GM12878 (cell line): ENCODE measurements around the gene NECAB3. TPM values are rescaled to one million over a fixed set of nuclear protein-coding genes. Genes with fewer than 3 reads are reported as not detected.

Experiments used
- CREM ChIP-seq: IDR thresholded peaks from 2 replicates; pipeline ENCODE4 v1.6.1; 2014; ENCODE audit warnings: antibody characterized with exemption, low read depth
- CUX1 ChIP-seq: IDR thresholded peaks from 2 replicates; pipeline ENCODE4 v1.6.1; 2012; ENCODE audit warnings: improper control_type of control experiment, low read depth, low read length; ENCODE audit not compliant: insufficient replicate concordance
- MEF2B ChIP-seq: fragments of 450-650 bp; IDR thresholded peaks from 2 replicates; pipeline ENCODE4 v1.6.1; 2018; ENCODE audit warnings: mild to moderate bottlenecking, moderate library complexity; ENCODE audit not compliant: partially characterized antibody, poor library complexity, severe bottlenecking
- NR2C2 ChIP-seq: IDR thresholded peaks from 2 replicates; pipeline ENCODE4 v1.6.1; 2011; ENCODE audit warnings: borderline replicate concordance, low read depth; ENCODE audit not compliant: control insufficient read depth, insufficient read length
- TCF3 ChIP-seq: IDR thresholded peaks from 2 replicates; pipeline ENCODE4 v1.6.1; 2012; ENCODE audit warnings: low read depth, mild to moderate bottlenecking, low read length, borderline replicate concordance; ENCODE audit not compliant: insufficient read depth
- ZBTB40 ChIP-seq: fragments of 450-650 bp; IDR thresholded peaks from 2 replicates; pipeline ENCODE4 v1.6.1; 2016; ENCODE audit warnings: mild to moderate bottlenecking, moderate library complexity, borderline replicate concordance
- ZNF384 ChIP-seq: IDR thresholded peaks from 2 replicates; pipeline ENCODE4 v1.6.1; 2012; ENCODE audit warnings: low read depth, mild to moderate bottlenecking, low read length, improper control_type of control experiment, borderline replicate concordance
- polyA plus RNA-seq, 11 experiments: library from polyadenylated mRNA; depleted of rRNA in 4 of 11; unstranded in 6 of 11; stranded (reverse) in 5 of 11; fragments of >200 nt; fragmentation: Nextera tagmentation in 4 of 11; fragmentation: Illumina TruSeq in 1 of 11; extraction: Ambion mirVana in 4 of 11; extraction: Trizol in 1 of 11; gene quantifications; 1 replicate in 1 of 11; 2 replicates in 10 of 11; pipeline versions ENCODE4 v1.2.1 to v1.2.3, GENCODE V29; 2011 to 2016; ENCODE audit warnings: inconsistent platforms in 2 of 11, missing spikeins in 2 of 11, low read depth in 1 of 11
- total RNA-seq, 4 experiments: library from RNA; depleted of rRNA in 3 of 4; stranded (reverse); fragments of >200 nt in 3 of 4; fragmentation: Illumina TruSeq in 1 of 4; extraction: Trizol in 1 of 4; gene quantifications; 2 replicates each; pipeline versions ENCODE4 v1.2.1 to v1.2.3, GENCODE V29; 2013 to 2021

The NECAB3 gene
- total and polyA plus RNA-seq, 10 of the 15 experiments (the other 5 are each of a cell fraction or from before 2014, with no cell fraction given): 0.21 to 17.0 (median 7.2) TPM

- TF ChIP-seq CUX1: no peak
- no peak for TF ChIP-seq ZNF384
- TF ChIP-seq NR2C2: no peak
- TF ChIP-seq TCF3: no peak
- TF ChIP-seq CREM: no peak
- no peak for TF ChIP-seq ZBTB40
- TF ChIP-seq MEF2B: no peak
These were observed 15.3 kb downstream of the NECAB3 start (continued) for GRCh38 chr20:33658929-33659328.
